Keratinocyte (primary cell): Measurements from ENCODE around the gene MUC6. TPM values are rescaled to one million over a fixed set of nuclear protein-coding genes. Genes with fewer than 3 reads are reported as not detected.

ENCODE experiments used
- DNase-seq: peaks from one replicate; pipeline ENCODE4 v3.0.0-alpha.2; 2011; ENCODE audit warnings: low read depth, missing footprints, low spot score
- FAIRE-seq: peaks from 2 replicates; lab custom pipeline; 2011; peaks lifted over from hg19 to GRCh38; lab: Jason Lieb, UNC
- H2AFZ ChIP-seq: 2 replicates; pipeline ENCODE4 v1.6.0; 2012; ENCODE audit warnings: low read length, control low read depth, inconsistent platforms; ENCODE audit not compliant: control insufficient read depth
- H3K27ac ChIP-seq: 2 replicates; pipeline ENCODE4 v1.5.1; 2011; ENCODE audit warnings: low read length; ENCODE audit not compliant: control insufficient read depth, insufficient read depth
- H3K27me3 ChIP-seq: 3 replicates; pipeline ENCODE4 v1.6.0; 2011; ENCODE audit warnings: low read length; ENCODE audit not compliant: control insufficient read depth, insufficient read depth; ENCODE audit errors: extremely low read depth
- H3K36me3 ChIP-seq, 2 experiments: 2 replicates in 1 of 2; 3 replicates in 1 of 2; pipeline ENCODE4 v1.5.1; 2011; ENCODE audit warnings: low read length in 2 of 2, mild to moderate bottlenecking in 1 of 2; ENCODE audit not compliant: control insufficient read depth in 2 of 2, insufficient read depth in 2 of 2; ENCODE audit errors: extremely low read depth in 1 of 2
- H3K4me1 ChIP-seq: 3 replicates; pipeline ENCODE4 v1.5.1; 2011; ENCODE audit warnings: low read length; ENCODE audit not compliant: control insufficient read depth, insufficient read depth; ENCODE audit errors: extremely low read depth
- H3K4me2 ChIP-seq: 3 replicates; pipeline ENCODE4 v1.6.0; 2011; ENCODE audit warnings: low read depth, low read length; ENCODE audit not compliant: control insufficient read depth, insufficient read depth; ENCODE audit errors: extremely low read depth
- H3K4me3 ChIP-seq, 3 experiments: fragments of 200-600 bp in 1 of 3; sonication (generic) in 1 of 3; 2 replicates in 2 of 3; 3 replicates in 1 of 3; pipeline ENCODE4 v1.5.1; 2011 to 2016; ENCODE audit warnings: low read length in 3 of 3, mild to moderate bottlenecking in 3 of 3, control low read depth in 2 of 3, inconsistent platforms in 1 of 3, low read depth in 1 of 3, mixed read lengths in 1 of 3, mixed run types in 1 of 3, moderate library complexity in 1 of 3; ENCODE audit not compliant: control insufficient read depth in 2 of 3, insufficient read depth in 2 of 3; ENCODE audit errors: extremely low read depth in 1 of 3
- H3K79me2 ChIP-seq: 2 replicates; pipeline ENCODE4 v1.6.0; 2012; ENCODE audit warnings: low read length; ENCODE audit not compliant: control insufficient read depth, insufficient read depth
- H3K9ac ChIP-seq: 3 replicates; pipeline ENCODE4 v1.6.0; 2011; ENCODE audit warnings: low read length; ENCODE audit not compliant: control insufficient read depth, insufficient read depth; ENCODE audit errors: extremely low read depth
- H3K9me1 ChIP-seq: 3 replicates; pipeline ENCODE4 v1.6.0; 2011; ENCODE audit warnings: low read length; ENCODE audit not compliant: control insufficient read depth, insufficient read depth; ENCODE audit errors: extremely low read depth
- H3K9me3 ChIP-seq: 2 replicates; pipeline ENCODE4 v1.5.1; 2012; ENCODE audit warnings: low read depth, low read length; ENCODE audit not compliant: control insufficient read depth
- H4K20me1 ChIP-seq: 3 replicates; pipeline ENCODE4 v1.6.0; 2011; ENCODE audit warnings: low read length; ENCODE audit not compliant: control insufficient read depth, insufficient read depth; ENCODE audit errors: extremely low read depth
- EZH2 ChIP-seq: IDR thresholded peaks from one replicate; pipeline ENCODE4 v1.6.1; 2012; ENCODE audit warnings: inconsistent platforms, mild to moderate bottlenecking, low read length, moderate library complexity
- dilution Hi-C: fragments of 300-500 bp; cut with MboI; formaldehyde crosslinking; loops from one replicate; pipeline ENCODE4 v1.7.0; 2020; ENCODE audit warnings: low sequenced_read_pairs; ENCODE audit not compliant: extremely low pct_ligation_motif_present
- polyA plus RNA-seq, 5 experiments: library from polyadenylated mRNA; depleted of rRNA in 3 of 5; stranded (reverse) in 3 of 5; stranded (forward) in 1 of 5; unstranded in 1 of 5; fragments of >200 nt; gene quantifications; 1 replicate in 1 of 5; 2 replicates in 3 of 5; 3 replicates in 1 of 5; pipeline versions ENCODE4 v1.2.1 to v1.2.3, GENCODE V29; 2011 to 2012; ENCODE audit warnings: missing spikeins in 2 of 5, low read depth in 1 of 5, low replicate concordance in 1 of 5
- TF ChIP-seq, protein P1 (sequence below), 3 experiments: IDR thresholded peaks in 1 of 3; conservative IDR thresholded peaks in 1 of 3; optimal IDR thresholded peaks in 1 of 3; 2 replicates in 2 of 3; 3 replicates in 1 of 3; pipeline versions ENCODE3 to v1.5.1; 2011; ENCODE audit warnings: low read length in 3 of 3, mild to moderate bottlenecking in 3 of 3, moderate library complexity in 2 of 3, control low read depth in 1 of 3, inconsistent platforms in 1 of 3; ENCODE audit not compliant: insufficient read depth in 2 of 3; ENCODE audit errors: extremely low read depth in 1 of 3

MUC6 gene
- polyA plus RNA-seq, 1 donor (not counting 4 experiments of a cell fraction or from before 2014, with no cell fraction given): not detected

- peaks cover 12 to 20% of the 10 kb centered on the region in 2 experiments for H3K36me3 ChIP-seq
- TF ChIP-seq, protein P1, sequence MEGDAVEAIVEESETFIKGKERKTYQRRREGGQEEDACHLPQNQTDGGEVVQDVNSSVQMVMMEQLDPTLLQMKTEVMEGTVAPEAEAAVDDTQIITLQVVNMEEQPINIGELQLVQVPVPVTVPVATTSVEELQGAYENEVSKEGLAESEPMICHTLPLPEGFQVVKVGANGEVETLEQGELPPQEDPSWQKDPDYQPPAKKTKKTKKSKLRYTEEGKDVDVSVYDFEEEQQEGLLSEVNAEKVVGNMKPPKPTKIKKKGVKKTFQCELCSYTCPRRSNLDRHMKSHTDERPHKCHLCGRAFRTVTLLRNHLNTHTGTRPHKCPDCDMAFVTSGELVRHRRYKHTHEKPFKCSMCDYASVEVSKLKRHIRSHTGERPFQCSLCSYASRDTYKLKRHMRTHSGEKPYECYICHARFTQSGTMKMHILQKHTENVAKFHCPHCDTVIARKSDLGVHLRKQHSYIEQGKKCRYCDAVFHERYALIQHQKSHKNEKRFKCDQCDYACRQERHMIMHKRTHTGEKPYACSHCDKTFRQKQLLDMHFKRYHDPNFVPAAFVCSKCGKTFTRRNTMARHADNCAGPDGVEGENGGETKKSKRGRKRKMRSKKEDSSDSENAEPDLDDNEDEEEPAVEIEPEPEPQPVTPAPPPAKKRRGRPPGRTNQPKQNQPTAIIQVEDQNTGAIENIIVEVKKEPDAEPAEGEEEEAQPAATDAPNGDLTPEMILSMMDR (optimal IDR thresholded peaks at IDR 0.05 in 1 of 3, IDR thresholded peaks at IDR 0.05 in 1 of 3, conservative IDR thresholded peaks at IDR 0.05 in 1 of 3; ENCODE audit: extremely low read depth in 1 of 3, insufficient read depth in 2 of 3, low read length in 3 of 3): no peak
- TF ChIP-seq EZH2: no peak
- H3K4me1 ChIP-seq: no peaks in the 10 kb centered on the region
- H4K20me1 ChIP-seq: peaks cover 12% of the 10 kb centered on the region
- FAIRE-seq: no peak
- H3K27me3 ChIP-seq: no peaks in the 10 kb centered on the region
- no peaks in the 10 kb centered on the region for H3K9me3 ChIP-seq
- peaks cover 29% of the 10 kb centered on the region for H3K79me2 ChIP-seq
- H3K9ac ChIP-seq: no peak overlapping the region
- no peak overlapping the region for H3K4me3 ChIP-seq
- H3K27ac ChIP-seq: no peak overlapping the region
- no peak overlapping the region for H3K4me2 ChIP-seq
- dilution Hi-C loops: no loop called here
- no peak for DNase-seq
- H2AFZ ChIP-seq: no peak overlapping the region
- peaks cover 2% of the 10 kb centered on the region for H3K9me1 ChIP-seq
Observed at GRCh38 chr11:968822-969221, 67.7 kb downstream of the MUC6 start.

- no peak overlapping the region for H2AFZ ChIP-seq
- no peak for TF ChIP-seq EZH2
- TF ChIP-seq, protein P1 (optimal IDR thresholded peaks at IDR 0.05 in 1 of 3, IDR thresholded peaks at IDR 0.05 in 1 of 3, conservative IDR thresholded peaks at IDR 0.05 in 1 of 3; ENCODE audit: extremely low read depth in 1 of 3, insufficient read depth in 2 of 3, low read length in 3 of 3): no peak
- dilution Hi-C loops: no loop called here
- no peaks in the 10 kb centered on the region for H3K9me3 ChIP-seq
- peaks cover 29% of the 10 kb centered on the region for H3K79me2 ChIP-seq
- no peak overlapping the region for H3K4me2 ChIP-seq
- no peak for FAIRE-seq
- H3K27ac ChIP-seq: no peak overlapping the region
- H4K20me1 ChIP-seq: peaks cover 12% of the 10 kb centered on the region
- peaks cover 12 to 17% of the 10 kb centered on the region in 2 experiments for H3K36me3 ChIP-seq
- no peak for DNase-seq
- H3K27me3 ChIP-seq: no peaks in the 10 kb centered on the region
- peaks cover 2% of the 10 kb centered on the region for H3K9me1 ChIP-seq
- H3K4me3 ChIP-seq: no peak overlapping the region
- H3K4me1 ChIP-seq: no peaks in the 10 kb centered on the region
- H3K9ac ChIP-seq: no peak overlapping the region
Observed at GRCh38 chr11:967995-968751, 68.3 kb downstream of the MUC6 start.
